ENCODE data around the gene VPS35L.

The VPS35L gene

DNA sequence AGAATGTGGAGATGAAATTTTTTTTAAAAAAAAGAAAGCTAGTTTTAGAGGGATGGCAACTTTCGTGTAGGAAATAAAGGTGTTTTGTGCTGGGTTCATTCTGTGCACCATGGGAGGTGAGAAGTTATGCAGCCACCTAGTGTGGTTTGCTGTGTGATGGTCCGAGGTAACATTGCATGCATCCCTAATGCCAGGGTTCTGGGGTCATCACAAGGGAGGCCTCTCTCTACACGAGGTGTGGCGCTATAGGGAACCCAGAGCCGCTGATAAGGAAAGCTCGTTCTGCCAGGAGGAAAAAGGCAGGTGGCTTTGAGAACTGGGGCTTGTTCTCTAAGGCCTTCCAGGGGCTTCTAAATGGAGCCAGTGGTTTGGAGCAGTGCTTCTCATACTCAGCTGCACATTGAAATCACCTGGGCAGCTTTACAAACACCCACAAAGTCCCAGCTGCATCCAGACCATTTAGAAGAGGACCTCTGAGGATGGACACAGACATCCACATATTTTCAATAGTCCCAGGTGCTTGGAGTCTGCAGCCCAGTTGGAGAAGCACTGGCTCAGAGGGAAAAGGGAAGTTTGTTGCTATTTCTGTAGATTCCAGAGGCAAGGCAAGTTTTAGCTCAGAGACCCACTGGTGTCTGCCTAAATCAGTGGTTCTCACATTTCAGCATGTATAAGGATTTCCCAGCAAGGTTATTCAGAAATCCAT is 43.5 kb downstream of the VPS35L start:
- DNase-seq: no peak

DNA sequence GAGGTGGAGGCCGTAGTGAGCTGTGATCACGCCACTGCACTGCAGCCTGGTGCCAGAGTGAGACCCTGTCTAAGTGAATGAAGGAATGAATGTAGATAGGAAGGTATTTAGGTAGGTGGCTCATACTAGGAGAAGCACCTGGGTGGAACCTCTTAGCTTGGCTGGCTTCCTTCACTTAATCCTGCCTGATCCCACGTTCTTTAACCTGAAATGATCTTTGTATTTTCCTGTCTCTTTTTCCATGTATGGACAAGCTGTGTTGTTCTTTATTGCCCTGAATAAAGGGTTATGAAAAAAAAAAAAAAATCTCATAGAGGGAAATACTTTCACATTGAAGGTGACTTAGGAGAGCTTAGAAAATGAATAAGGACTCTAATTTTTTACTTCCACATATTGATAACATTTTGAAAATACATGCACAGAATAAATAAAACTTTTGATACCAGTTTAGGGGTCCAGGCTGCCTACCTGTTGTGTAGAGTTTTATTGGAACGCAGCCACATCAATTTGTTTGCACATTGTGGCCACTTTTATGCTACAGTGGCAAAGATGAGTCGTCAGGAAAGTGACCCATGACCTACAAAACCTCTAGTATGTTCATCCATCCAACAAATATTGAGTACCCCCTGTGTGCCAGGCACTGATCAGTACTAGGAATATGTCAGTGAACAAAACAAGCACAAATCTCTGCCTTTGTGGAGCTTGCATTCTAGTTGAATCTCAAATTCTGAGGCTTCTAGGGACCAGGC is 44.6 kb downstream of the VPS35L start:
- DNase-seq: peak; percentile 21

DNA sequence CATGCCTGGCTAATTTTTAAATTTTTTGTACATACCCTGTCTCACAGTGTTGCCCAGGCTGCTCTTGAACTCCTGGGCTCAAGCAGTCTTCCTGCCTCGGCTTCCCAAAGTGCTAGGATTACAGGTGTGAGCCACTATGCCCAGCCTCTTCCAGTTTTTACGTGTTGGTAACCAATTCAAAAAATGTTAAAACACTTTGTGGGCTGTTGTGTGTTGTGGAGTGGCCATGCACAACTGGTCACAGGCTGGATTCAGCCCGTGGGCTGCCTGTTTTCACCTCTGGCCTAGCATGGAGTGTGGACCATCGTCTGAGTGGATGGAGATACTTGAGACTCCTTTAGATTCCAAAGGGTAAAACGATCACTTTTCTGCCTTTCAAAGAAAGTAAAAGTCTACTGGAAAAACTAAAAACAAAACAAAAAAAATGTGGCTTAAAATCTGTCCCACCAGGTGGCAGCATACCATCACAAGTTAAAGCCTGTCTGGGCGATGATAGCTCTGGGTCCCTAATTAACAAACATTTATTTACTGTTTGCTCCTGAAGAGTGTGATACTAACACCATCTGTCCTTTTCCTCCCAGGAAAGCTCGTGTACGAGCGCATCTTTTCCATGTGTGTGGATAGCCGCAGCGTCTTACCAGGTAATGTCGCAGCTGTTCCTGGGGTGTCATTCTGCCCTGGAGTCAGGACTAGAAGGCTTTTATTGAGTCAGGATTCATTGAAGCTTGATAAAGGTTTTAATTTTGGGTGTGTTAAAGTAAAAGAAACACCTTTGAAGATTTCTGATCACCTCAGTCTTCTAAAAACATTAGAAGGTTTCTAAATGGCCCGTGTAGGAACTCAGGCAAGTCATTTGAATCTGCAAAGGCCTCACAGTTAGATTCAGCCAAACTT is 45.8 kb downstream of the VPS35L start:
- DNase-seq: peak; percentile 53

DNA sequence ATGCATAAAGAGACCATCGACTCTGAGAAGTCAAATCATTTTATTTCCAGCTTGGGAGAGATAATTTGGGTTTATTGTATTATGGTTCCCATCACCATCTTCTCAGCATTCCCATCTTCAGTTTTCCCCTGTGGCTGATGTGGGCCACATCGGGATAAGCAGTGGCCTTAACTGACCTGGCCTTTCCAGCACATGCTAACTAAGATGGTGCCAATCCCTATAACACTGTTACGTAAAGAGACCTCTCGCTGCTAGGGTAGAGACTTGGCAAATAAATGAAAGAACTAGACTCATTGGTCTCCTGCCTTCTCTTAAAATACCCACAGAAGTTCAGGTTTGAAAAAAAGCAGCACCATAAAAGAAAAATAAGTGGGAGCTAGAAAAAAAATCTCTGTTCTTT is 49.4 kb downstream of the VPS35L start:
- no peak for DNase-seq

- DNase-seq: no peak
These were observed 50.2 kb downstream of the VPS35L start for GRCh38 chr16:19605701-19606100.

GRCh38 chr16:19607616-19608280 is 52.2 kb downstream of the VPS35L start:
- DNase-seq: no peak

DNA sequence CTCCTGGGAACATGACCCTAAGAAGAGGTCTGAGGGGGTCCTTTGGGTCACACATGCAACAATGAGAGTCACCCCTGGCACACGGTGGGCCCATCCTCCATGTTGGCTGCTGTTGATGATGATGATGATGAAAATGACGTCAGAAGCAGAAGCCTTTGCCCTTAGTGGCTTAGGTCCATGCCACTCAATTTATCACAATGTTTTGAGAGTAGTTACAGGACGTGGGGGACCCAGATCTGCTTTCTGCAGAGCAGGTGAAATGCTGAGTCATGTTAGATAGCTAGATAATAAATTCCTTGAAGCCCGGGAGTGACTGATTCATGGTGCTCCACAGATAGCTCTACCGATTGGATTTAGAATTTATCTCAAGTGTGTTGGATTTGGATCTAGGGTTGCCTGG is 53.9 kb downstream of the VPS35L start:
- no peak for DNase-seq

- no peak for DNase-seq
These were observed 54.7 kb downstream of the VPS35L start for GRCh38 chr16:19610200-19610599.

- no peak for DNase-seq
These were observed 58.3 kb downstream of the VPS35L start for GRCh38 chr16:19613834-19614233.

DNA sequence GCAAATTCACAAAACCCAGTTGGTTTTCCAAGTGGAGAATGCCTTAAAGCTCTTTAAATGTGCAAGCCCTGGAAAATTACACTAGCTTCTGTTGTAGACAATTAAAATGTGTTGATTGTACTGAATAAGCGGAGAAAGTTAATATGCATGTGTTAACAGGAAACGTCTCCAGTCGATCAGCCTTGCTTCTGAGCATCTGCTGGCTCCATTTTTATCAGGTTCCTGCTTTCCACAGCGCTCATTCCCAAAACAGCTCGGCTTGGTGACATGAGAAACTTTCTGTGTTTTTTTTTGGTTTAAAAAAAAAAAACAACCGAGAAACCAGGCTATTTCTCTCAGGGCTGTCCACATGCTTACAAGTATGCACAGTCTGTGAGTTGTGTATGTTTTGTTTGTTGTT is 60.7 kb downstream of the VPS35L start:
- DNase-seq: no peak

- no peak for DNase-seq
These were observed 63.4 kb downstream of the VPS35L start for GRCh38 chr16:19618876-19619275.

GRCh38 chr16:19621445-19621844 is 65.9 kb downstream of the VPS35L start:
- DNase-seq: no peak

DNA sequence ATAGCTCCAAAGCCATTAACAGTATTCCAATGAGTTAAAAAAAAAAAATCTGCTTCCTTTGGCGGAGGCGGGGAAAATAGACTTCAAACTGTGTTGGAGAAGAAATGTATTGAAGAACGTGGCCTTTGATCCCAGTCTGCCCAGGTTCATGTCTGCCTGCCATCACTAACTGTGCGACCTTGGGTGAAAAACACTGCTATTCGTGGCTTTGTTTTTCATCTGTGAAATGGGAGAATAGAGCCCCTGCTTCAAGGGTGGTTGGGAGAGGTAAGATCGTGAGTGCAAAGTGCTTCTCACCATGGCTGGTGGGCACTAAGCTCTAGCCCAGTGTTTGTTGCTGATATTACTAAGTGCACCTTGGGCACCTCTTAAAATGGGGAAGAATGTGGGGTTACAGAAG is 69.5 kb downstream of the VPS35L start:
- no peak for DNase-seq

DNA sequence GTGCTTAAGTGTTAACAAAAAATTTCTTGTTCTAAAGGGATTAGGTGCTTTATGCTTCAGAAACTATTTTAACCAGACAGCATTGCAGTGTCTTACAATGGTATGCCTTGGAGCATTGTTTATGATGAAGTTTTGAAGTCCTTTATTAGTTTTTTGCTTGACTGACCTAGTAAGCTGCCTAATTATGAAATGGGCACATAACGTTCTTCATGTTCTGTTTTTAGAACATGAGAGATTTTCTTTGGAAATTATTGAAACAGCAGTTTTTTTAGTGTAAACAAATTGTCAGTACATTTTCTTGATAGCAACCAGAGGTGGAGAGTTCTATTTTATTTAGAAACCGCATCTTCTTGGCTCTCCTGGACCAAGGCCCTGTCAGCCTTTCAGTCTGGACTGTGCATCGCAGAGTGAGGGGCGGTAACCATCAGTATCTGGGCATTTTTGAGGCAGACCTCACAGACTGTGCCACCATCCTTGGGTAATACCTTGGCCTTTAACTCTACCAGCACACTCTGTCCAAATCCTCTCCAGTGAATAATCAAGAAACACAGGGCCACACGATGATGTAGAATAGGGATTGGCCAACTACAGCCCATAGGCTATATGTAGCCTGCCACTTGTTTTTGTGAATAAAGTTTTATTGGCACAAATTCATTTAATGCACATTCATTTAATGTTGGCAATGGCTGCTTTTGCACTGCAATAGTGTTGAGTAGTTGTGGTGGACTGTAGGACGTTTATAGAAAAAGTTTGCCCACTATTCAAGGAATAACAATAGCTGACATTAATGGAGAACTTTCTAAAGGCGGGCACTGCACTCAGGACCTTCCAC is 81.1 kb downstream of the VPS35L start:
- no peak for DNase-seq

DNA sequence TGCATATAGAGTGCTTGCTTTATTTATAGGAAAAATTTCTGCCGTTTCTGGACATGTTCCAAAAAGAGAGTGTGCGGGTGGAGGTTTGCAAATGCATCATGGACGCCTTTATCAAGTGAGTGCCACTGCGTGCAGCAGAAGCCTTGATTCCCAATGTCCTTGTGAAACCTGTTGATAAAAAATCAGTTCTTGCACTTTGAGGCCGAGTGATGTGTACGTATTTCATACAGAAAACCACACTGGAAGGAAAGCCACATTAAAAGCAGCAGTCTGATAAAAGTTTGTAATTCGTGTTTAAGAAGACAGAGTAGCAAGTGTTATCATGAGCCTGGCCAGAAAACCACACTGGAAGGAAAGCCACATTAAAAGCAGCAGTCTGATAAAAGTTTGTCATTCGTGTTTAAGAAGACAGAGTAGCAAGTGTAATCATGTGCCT is 84.5 kb downstream of the VPS35L start:
- no peak for DNase-seq

- DNase-seq: no peak
These were observed 87.0 kb downstream of the VPS35L start for GRCh38 chr16:19642501-19642900.

- no peak for DNase-seq
These were observed 89.4 kb downstream of the VPS35L start for GRCh38 chr16:19644877-19645276.

GRCh38 chr16:19645557-19645981 is 90.1 kb downstream of the VPS35L start:
- DNase-seq: no peak

DNA sequence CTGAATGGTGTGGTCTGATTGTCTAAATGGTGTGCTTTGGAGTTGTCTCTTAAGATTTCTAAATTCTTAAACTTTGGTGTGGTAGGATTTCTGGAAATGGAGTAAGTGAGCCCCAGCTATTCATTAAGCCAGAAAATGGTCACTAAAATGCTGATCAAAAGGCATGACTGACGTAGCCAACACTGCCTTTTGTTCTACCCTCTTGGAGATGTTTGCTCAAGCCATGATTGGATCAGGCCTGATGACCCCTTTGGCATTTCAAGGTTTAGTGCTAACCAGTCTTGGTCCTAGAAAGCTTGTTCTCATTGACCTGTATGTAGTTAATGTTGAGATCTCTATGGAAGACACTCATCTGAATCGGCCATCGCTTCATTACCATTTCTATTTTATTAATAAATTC is 94.5 kb downstream of the VPS35L start:
- no peak for DNase-seq

DNA sequence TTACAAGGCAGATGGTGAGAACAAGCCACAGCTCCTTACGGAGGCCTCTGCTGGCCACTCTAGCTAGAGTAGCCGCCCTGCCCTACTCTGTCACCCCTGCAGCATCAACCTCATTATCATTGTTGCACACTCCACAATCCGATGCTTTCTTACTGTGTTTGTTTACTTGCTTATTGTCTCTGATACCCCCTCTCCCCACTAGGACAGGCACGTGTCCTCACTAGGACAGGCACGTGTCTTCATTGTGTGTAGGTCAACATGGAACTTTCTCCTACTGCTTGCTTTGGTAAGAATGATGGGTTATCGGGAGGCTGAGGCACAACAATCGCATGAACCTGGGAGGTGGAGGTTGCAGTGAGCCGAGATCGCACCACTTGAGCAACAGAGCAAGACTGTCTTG is 98.6 kb downstream of the VPS35L start:
- DNase-seq: no peak

DNA sequence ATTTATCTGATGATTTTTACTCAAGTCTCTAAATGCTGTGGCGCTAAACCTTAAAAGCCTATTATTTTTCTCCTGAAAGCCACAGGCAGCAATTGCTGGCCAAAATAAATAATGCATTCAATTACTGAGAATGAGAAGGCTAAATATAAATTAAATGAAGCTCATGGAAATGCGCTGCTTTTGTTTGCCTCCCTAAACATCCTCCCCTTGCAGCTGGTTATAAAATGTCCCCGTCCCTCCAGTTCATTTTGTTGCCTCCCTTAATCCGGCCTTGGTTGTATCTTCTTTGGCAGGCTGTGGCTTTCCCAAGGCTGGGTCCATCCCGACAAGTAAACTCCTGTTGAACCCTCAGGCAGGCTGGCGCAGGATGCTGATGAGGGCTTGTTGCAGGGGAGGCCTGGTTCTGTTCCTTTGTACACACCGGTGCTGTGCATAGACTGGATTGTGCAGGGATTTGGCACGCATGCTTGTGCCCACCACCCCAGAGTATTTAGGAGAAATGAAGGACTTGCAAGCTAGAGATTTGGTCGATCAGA is 99.8 kb downstream of the VPS35L start:
- DNase-seq: no peak

GRCh38 chr16:19657831-19658230 is 102.3 kb downstream of the VPS35L start:
- no peak for DNase-seq

All from DMS53 (cell line).